Astrocyte (in vitro differentiated cells and primary cell): ENCODE data around the gene CDH23. TPM values are rescaled to one million over a fixed set of nuclear protein-coding genes. Genes with fewer than 3 reads are reported as not detected.

Source experiments
- DNase-seq: peaks from one replicate; pipeline ENCODE4 v3.0.0-alpha.2; 2010; ENCODE audit warnings: low read depth
- FAIRE-seq: peaks from 2 replicates; lab custom pipeline; 2011; peaks lifted over from hg19 to GRCh38; lab: Jason Lieb, UNC
- H2AFZ ChIP-seq: 2 replicates; pipeline ENCODE4 v1.6.0; 2012; ENCODE audit warnings: low read depth, low read length, inconsistent platforms
- H3K27ac ChIP-seq: 2 replicates; pipeline ENCODE4 v1.5.1; 2011; ENCODE audit warnings: low read depth, low read length, inconsistent platforms
- H3K27me3 ChIP-seq: 2 replicates; pipeline ENCODE4 v1.6.0; 2011; ENCODE audit warnings: low read length, inconsistent platforms; ENCODE audit not compliant: insufficient read depth
- H3K36me3 ChIP-seq: 2 replicates; pipeline ENCODE4 v1.5.1; 2011; ENCODE audit warnings: low read length, inconsistent platforms; ENCODE audit not compliant: insufficient read depth
- H3K4me1 ChIP-seq: 2 replicates; pipeline ENCODE4 v1.5.1; 2011; ENCODE audit warnings: low read length, inconsistent platforms; ENCODE audit not compliant: insufficient read depth
- H3K4me2 ChIP-seq: 2 replicates; pipeline ENCODE4 v1.6.0; 2012; ENCODE audit warnings: low read length, inconsistent platforms
- H3K4me3 ChIP-seq: 2 replicates; pipeline ENCODE4 v1.5.1; 2011; ENCODE audit warnings: low read depth, mild to moderate bottlenecking, low read length, inconsistent platforms; ENCODE audit not compliant: insufficient read depth
- H3K79me2 ChIP-seq: 2 replicates; pipeline ENCODE4 v1.6.0; 2012; ENCODE audit warnings: mild to moderate bottlenecking, low read length, inconsistent platforms; ENCODE audit not compliant: insufficient read depth
- H3K9ac ChIP-seq: 2 replicates; pipeline ENCODE4 v1.6.0; 2012; ENCODE audit warnings: mild to moderate bottlenecking, low read length, inconsistent platforms
- H3K9me3 ChIP-seq: 2 replicates; pipeline ENCODE4 v1.5.1; 2012; ENCODE audit warnings: low read depth, mild to moderate bottlenecking, low read length, inconsistent platforms; ENCODE audit not compliant: insufficient read depth
- H4K20me1 ChIP-seq: 2 replicates; pipeline ENCODE4 v1.6.0; 2012; ENCODE audit warnings: low read length, inconsistent platforms; ENCODE audit not compliant: insufficient read depth
- H3K27ac Mint-ChIP-seq: one replicate; pipeline ENCODE4 v1.8.0; 2021; ENCODE audit warnings: mild to moderate bottlenecking, mixed read lengths; ENCODE audit not compliant: unreplicated experiment
- H3K27me3 Mint-ChIP-seq: one replicate; pipeline ENCODE4 v1.8.0; 2021; ENCODE audit warnings: low read depth, mixed read lengths; ENCODE audit not compliant: unreplicated experiment
- H3K36me3 Mint-ChIP-seq: one replicate; pipeline ENCODE4 v1.8.0; 2021; ENCODE audit warnings: low read depth, mixed read lengths; ENCODE audit not compliant: unreplicated experiment
- H3K4me1 Mint-ChIP-seq: one replicate; pipeline ENCODE4 v1.8.0; 2021; ENCODE audit warnings: low read depth, mixed read lengths; ENCODE audit not compliant: unreplicated experiment
- H3K4me3 Mint-ChIP-seq: one replicate; pipeline ENCODE4 v1.8.0; 2021; ENCODE audit warnings: mild to moderate bottlenecking, moderate library complexity, mixed read lengths; ENCODE audit not compliant: unreplicated experiment
- H3K9me3 Mint-ChIP-seq: one replicate; pipeline ENCODE4 v1.8.0; 2021; ENCODE audit warnings: mild to moderate bottlenecking, mixed read lengths; ENCODE audit not compliant: unreplicated experiment
- EZH2 ChIP-seq: IDR thresholded peaks from 2 replicates; pipeline ENCODE4 v1.6.1; 2012; ENCODE audit warnings: mild to moderate bottlenecking, low read length, inconsistent platforms; ENCODE audit not compliant: insufficient read depth
- total RNA-seq: library from RNA; stranded (reverse); gene quantifications from 2 replicates; pipeline ENCODE4 v1.2.1, GENCODE V29; 2021
- TF ChIP-seq, protein P1 (sequence below): IDR thresholded peaks from 2 replicates; pipeline ENCODE4 v1.5.1; 2011; ENCODE audit warnings: low read depth, mild to moderate bottlenecking, inconsistent platforms, low read length, moderate library complexity; ENCODE audit not compliant: insufficient read depth

The CDH23 gene
- total RNA-seq, 1 donor from 2014 or later: not detected

GRCh38 chr10:71625445-71626175, 228.9 kb downstream of the CDH23 start:
- Histone ChIP-seq H3K27ac (no peak overlapping the region), H4K20me1 (no peaks in the 10 kb centered on the region), H3K9ac (no peak overlapping the region), H3K36me3 (no peaks in the 10 kb centered on the region), H3K4me2 (no peak overlapping the region), H3K79me2 (no peaks in the 10 kb centered on the region), H3K9me3 (no peaks in the 10 kb centered on the region), H3K4me1 (peaks cover 18% of the 10 kb centered on the region), H3K4me3 (no peak overlapping the region), H3K27me3 (peaks cover 17% of the 10 kb centered on the region), H2AFZ (no peak overlapping the region)
- Mint-ChIP-seq H3K27ac (no peak overlapping the region), H3K4me1 (peaks cover 24% of the 10 kb centered on the region), H3K27me3 (peaks cover 24% of the 10 kb centered on the region), H3K4me3 (no peak overlapping the region), H3K36me3 (no peaks in the 10 kb centered on the region), H3K9me3 (no peaks in the 10 kb centered on the region)
- no peak for TF ChIP-seq EZH2
- TF ChIP-seq, protein P1, sequence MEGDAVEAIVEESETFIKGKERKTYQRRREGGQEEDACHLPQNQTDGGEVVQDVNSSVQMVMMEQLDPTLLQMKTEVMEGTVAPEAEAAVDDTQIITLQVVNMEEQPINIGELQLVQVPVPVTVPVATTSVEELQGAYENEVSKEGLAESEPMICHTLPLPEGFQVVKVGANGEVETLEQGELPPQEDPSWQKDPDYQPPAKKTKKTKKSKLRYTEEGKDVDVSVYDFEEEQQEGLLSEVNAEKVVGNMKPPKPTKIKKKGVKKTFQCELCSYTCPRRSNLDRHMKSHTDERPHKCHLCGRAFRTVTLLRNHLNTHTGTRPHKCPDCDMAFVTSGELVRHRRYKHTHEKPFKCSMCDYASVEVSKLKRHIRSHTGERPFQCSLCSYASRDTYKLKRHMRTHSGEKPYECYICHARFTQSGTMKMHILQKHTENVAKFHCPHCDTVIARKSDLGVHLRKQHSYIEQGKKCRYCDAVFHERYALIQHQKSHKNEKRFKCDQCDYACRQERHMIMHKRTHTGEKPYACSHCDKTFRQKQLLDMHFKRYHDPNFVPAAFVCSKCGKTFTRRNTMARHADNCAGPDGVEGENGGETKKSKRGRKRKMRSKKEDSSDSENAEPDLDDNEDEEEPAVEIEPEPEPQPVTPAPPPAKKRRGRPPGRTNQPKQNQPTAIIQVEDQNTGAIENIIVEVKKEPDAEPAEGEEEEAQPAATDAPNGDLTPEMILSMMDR: no peak
- DNase-seq: no peak
- no peak for FAIRE-seq

- Histone ChIP-seq H4K20me1 (no peaks in the 10 kb centered on the region), H3K9me3 (no peaks in the 10 kb centered on the region), H3K27ac (no peak overlapping the region), H3K4me2 (no peak overlapping the region), H3K9ac (no peak overlapping the region), H3K4me1 (peaks cover 9% of the 10 kb centered on the region), H3K4me3 (no peak overlapping the region), H2AFZ (no peak overlapping the region), H3K27me3 (peaks cover 22% of the 10 kb centered on the region), H3K79me2 (no peaks in the 10 kb centered on the region), H3K36me3 (no peaks in the 10 kb centered on the region)
- no peak for FAIRE-seq
- TF ChIP-seq, protein P1: no peak
- no peak for TF ChIP-seq EZH2
- no peaks in the 10 kb centered on the region for H3K36me3 Mint-ChIP-seq
- H3K4me3 Mint-ChIP-seq: no peak overlapping the region
- no peak for DNase-seq
- H3K27ac Mint-ChIP-seq: no peak overlapping the region
- no peaks in the 10 kb centered on the region for H3K9me3 Mint-ChIP-seq
- H3K27me3 Mint-ChIP-seq: peaks cover 37% of the 10 kb centered on the region
- H3K4me1 Mint-ChIP-seq: peaks cover 10% of the 10 kb centered on the region
Observed at GRCh38 chr10:71627230-71627939, 230.7 kb downstream of the CDH23 start.
